Psoas muscle (tissue), 8 donors: ENCODE data around the gene CLNS1A. TPM values are rescaled to one million over a fixed set of nuclear protein-coding genes. Genes with fewer than 3 reads are reported as not detected.

Source experiments
- ATAC-seq, 4 donors: fragments of 200-7000 bp; cut with Tn5 transposase; one replicate each; pipeline ENCODE4 v1.9.1; 2020; ENCODE audit warnings: moderate library complexity in 3 of 4, mild to moderate bottlenecking in 2 of 4
- DNase-seq, 2 donors: peaks; one replicate each; pipeline ENCODE4 v3.0.0-alpha.2; 2020
- H3K27ac ChIP-seq: fragments of 200-600 bp; one replicate; pipeline ENCODE4 v1.8.0; 2022
- H3K27me3 ChIP-seq, 3 donors: fragments of 200-600 bp in 1 of 3; one replicate each; pipeline versions ENCODE4 v1.6.1 to v1.8.0; 2013 to 2022; ENCODE audit warnings: low read length in 2 of 3, mild to moderate bottlenecking in 2 of 3, moderate library complexity in 1 of 3; ENCODE audit not compliant: insufficient read depth in 3 of 3
- H3K36me3 ChIP-seq, 2 donors: fragments of 200-600 bp in 1 of 2; one replicate each; pipeline versions ENCODE4 v1.6.1 to v1.8.0; 2013 to 2022; ENCODE audit warnings: low read depth in 1 of 2, mild to moderate bottlenecking in 1 of 2, moderate library complexity in 1 of 2; ENCODE audit not compliant: insufficient read depth in 1 of 2
- H3K4me1 ChIP-seq: fragments of 200-600 bp; one replicate; pipeline ENCODE4 v1.8.0; 2022
- H3K4me3 ChIP-seq: fragments of 200-600 bp; one replicate; pipeline ENCODE4 v1.8.0; 2022; ENCODE audit warnings: mild to moderate bottlenecking
- H3K9me3 ChIP-seq: fragments of 200-600 bp; one replicate; pipeline ENCODE4 v1.8.0; 2022
- WGBS, 3 donors: extraction: QIAGEN DNeasy Blood & Tissue Kit; methylation state at CpG; one replicate each; pipeline versions ENCODE4 v1.1.6 to v1.1.7; 2013; 5-methylcytosine and 5-hydroxymethylcytosine counted together
- intact Hi-C, 2 donors: fragments of 100-400 bp; cut with DNase I; formaldehyde crosslinking; loops; one replicate each; pipeline versions ENCODE4 v1.11.0 to v1.14.2; 2022
- polyA plus RNA-seq, 3 donors: library from polyadenylated mRNA; stranded (reverse); fragments of 200-250 nt; gene quantifications; one replicate each; pipeline ENCODE4 v1.2.3, GENCODE V29; 2013
- total RNA-seq, 4 donors: library from RNA; stranded (reverse); fragmentation: NEBNext Ultra II Directional in 2 of 4; extraction: Animal tissue kit (Norgen Biotek cat#: 25700) in 2 of 4; gene quantifications; one replicate each; pipeline versions ENCODE4 v1.2.1 to v1.2.4, GENCODE V29; 2021 to 2023
- TF ChIP-seq, protein P1 (sequence below): fragments of 200-600 bp; IDR thresholded peaks from one replicate; pipeline ENCODE4 v1.8.0; 2022; ENCODE audit warnings: antibody characterized with exemption
- donor health status: healthy with polysubstance abuse.
- donor health status: DM: no; HTN: no; CAD: no; lungs with moderate emphysema.
- donor health status: Bipolar disorder and iron deficiency.
- donor health status: healthy.
- donor health status: DM: yes; HTN: yes; CAD: no.
- donor health status: DM: no; HTN: no; CAD: no.
- donor health status: DM: no; HTN: no; CAD: no.
- donor health status: DM: yes; HTN: yes; CAD: no.

The CLNS1A gene
- total and polyA plus RNA-seq, 7 donors: 62.1 to 89.0 (median 70.4) TPM

DNA sequence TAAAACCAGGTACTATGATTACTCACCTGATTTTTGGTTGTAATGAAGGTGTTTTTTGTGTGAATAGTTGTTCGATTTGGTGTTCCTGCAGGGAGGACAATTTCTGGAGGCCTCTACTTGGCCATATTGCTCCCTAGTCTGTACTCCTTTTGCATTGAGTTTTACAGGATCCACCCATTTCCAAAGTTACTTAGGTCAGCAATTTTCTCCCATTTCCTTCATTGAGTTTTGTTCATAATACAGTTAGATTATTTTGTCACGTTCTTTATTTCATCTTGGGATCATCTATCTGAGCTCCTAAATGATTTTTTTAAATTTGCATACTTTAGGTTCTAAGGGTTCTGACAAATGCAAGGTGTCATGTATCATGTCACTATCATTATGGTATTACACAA lies 67.9 kb downstream of the CLNS1A start:
- no peak for DNase-seq
- intact Hi-C loops: no loop called here
- no peak overlapping the region for H3K4me3 ChIP-seq
- H3K27me3 ChIP-seq: no peaks in the 10 kb centered on the region
- no peaks in the 10 kb centered on the region for H3K36me3 ChIP-seq
- H3K27ac ChIP-seq: no peak overlapping the region
- H3K9me3 ChIP-seq: no peaks in the 10 kb centered on the region
- no peaks in the 10 kb centered on the region for H3K4me1 ChIP-seq
- TF ChIP-seq, protein P1, sequence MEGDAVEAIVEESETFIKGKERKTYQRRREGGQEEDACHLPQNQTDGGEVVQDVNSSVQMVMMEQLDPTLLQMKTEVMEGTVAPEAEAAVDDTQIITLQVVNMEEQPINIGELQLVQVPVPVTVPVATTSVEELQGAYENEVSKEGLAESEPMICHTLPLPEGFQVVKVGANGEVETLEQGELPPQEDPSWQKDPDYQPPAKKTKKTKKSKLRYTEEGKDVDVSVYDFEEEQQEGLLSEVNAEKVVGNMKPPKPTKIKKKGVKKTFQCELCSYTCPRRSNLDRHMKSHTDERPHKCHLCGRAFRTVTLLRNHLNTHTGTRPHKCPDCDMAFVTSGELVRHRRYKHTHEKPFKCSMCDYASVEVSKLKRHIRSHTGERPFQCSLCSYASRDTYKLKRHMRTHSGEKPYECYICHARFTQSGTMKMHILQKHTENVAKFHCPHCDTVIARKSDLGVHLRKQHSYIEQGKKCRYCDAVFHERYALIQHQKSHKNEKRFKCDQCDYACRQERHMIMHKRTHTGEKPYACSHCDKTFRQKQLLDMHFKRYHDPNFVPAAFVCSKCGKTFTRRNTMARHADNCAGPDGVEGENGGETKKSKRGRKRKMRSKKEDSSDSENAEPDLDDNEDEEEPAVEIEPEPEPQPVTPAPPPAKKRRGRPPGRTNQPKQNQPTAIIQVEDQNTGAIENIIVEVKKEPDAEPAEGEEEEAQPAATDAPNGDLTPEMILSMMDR: no peak
- 84 to 94% (median 88%) methylated on average over 2 of the region's 2 CpGs for WGBS, 3 donors
- ATAC-seq: no peak

DNA sequence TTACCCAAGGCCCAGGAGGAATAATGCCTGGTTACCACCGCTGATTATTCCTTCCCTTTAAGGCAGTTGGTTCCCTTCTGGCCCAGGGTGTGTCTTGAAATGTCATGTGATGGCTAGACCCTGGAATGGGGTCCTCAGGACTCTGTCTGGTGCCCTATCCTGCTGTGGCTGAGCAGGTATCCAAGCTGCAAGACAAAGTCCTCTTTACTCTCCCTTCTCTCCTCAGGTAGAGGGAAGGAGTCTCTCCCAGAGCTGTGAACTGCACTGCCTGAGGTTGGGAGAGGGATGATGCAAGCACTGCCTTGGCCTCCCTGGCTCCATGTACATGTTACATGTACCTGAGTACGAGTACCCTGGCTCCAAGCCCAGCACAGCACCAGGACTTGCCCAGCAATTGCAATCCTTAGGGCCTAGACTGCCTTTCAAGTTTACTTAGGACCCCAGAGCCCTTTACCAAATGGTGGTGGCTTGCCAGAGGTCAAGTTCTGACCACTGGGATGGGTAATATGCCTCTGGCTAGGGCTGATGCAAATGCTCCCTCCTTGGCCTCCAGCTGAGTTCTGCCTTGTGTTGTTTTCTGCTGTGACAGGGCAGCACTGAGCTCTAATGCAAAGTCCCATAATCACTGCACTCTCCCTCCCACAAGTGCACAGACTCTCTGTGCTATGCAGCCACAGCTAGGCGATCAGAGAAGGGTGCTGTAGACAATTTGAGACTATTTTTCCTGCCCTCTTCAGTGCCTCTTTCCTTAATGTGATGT lies 68.5 kb downstream of the CLNS1A start:
- Histone ChIP-seq H3K27ac (no peak overlapping the region), H3K27me3 (no peaks in the 10 kb centered on the region), H3K4me3 (no peak overlapping the region), H3K36me3 (no peaks in the 10 kb centered on the region), H3K9me3 (no peaks in the 10 kb centered on the region), H3K4me1 (no peaks in the 10 kb centered on the region)
- TF ChIP-seq, protein P1: no peak
- ATAC-seq: no peak
- no peak for DNase-seq
- WGBS, 3 donors: 85 to 92% (median 86%) methylated on average over 3 of the region's 3 CpGs
- intact Hi-C loops: no loop called here

DNA sequence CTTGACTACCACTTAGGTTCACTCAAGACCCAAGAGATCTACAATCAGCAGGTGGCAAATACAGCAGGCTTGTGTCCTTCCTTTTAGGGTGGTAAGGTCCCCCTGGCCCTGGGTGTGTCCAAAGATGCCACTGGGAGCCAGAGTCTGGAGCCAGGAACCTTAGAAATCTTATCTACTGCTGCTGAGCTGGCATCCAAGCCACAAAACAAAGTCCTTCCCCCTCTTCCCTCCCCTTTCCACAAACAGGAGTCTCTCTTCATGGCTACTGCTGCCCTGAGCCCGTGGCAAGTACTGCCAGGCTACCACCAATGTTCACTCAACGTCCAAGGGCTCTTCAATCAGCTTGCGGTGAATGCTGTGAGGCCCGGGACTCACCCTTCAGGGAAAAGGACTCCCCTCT lies 69.3 kb downstream of the CLNS1A start:
- intact Hi-C loops: no loop called here
- no peak overlapping the region for H3K4me3 ChIP-seq
- H3K27ac ChIP-seq: no peak overlapping the region
- WGBS, 3 donors: 82 to 89% (median 87%) methylated on average over 4 of the region's 4 CpGs
- H3K27me3 ChIP-seq: no peaks in the 10 kb centered on the region
- TF ChIP-seq, protein P1: no peak
- H3K4me1 ChIP-seq: no peaks in the 10 kb centered on the region
- no peak for DNase-seq
- H3K36me3 ChIP-seq: no peaks in the 10 kb centered on the region
- ATAC-seq: no peak
- H3K9me3 ChIP-seq: no peaks in the 10 kb centered on the region

Other genes with a start within 250 kb of the CLNS1A start
- 10 to 100 TPM; 39.5 to 78.7 (median 52.9) TPM for gene PAK1, start 163.7 kb downstream of the CLNS1A start, total RNA-seq
- 10 to 100 TPM; 12.8 to 29.5 (median 20.9) TPM for gene PAK1, start 163.7 kb downstream of the CLNS1A start, polyA plus RNA-seq
- gene AQP11, start 47.8 kb downstream of the CLNS1A start, total RNA-seq: under 1 TPM; 0.40 to 0.88 (median 0.56) TPM
- gene AQP11, start 47.8 kb downstream of the CLNS1A start, polyA plus RNA-seq: 1 to 10 TPM in 2 of 3 donors, under 1 TPM in 1; 0.70 to 1.9 (median 1.1) TPM
- gene RSF1, start 182.9 kb upstream of the CLNS1A start, total RNA-seq: 10 to 100 TPM; 30.0 to 34.8 (median 32.4) TPM
- 10 to 100 TPM in 1 of 3 donors, 1 to 10 TPM in 2; 2.7 to 18.5 (median 6.9) TPM for gene RSF1, start 182.9 kb upstream of the CLNS1A start, polyA plus RNA-seq
- gene AAMDC, start 183.3 kb upstream of the CLNS1A start, total RNA-seq: 10 to 100 TPM; 54.5 to 70.1 (median 61.3) TPM
- gene AAMDC, start 183.3 kb upstream of the CLNS1A start, polyA plus RNA-seq: 100 to 1,000 TPM in 1 of 3 donors, 10 to 100 TPM in 2; 93.4 to 160 (median 99.8) TPM